Measurements from ENCODE around the gene SH3RF3. TPM values are rescaled to one million over a fixed set of nuclear protein-coding genes. Genes with fewer than 3 reads are reported as not detected.

The SH3RF3 gene
- total and polyA plus RNA-seq, 8 donors, result 7.0 to 11.1 (median 8.3) TPM

DNA sequence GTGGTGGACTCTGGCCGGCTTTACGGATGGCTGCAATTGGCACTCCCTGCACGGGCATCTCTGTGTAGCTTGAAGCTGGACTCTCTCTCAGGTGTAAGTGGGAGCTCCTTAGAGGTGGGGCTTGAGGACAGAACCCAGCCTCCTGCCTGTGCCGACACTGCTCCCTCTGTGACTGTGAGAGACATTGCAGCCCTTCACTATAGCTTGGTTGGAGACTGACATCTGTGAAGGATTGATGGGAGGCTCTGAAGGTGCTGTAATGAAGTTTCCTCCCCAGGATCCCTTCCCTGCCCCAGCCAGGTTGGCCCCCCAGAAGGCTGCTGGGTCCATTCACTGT, 166.7 kb downstream of the SH3RF3 start:
- no peak for DNase-seq
- H3K27me3 ChIP-seq, result no peaks in the 10 kb centered on the region
- TF ChIP-seq, protein P1, sequence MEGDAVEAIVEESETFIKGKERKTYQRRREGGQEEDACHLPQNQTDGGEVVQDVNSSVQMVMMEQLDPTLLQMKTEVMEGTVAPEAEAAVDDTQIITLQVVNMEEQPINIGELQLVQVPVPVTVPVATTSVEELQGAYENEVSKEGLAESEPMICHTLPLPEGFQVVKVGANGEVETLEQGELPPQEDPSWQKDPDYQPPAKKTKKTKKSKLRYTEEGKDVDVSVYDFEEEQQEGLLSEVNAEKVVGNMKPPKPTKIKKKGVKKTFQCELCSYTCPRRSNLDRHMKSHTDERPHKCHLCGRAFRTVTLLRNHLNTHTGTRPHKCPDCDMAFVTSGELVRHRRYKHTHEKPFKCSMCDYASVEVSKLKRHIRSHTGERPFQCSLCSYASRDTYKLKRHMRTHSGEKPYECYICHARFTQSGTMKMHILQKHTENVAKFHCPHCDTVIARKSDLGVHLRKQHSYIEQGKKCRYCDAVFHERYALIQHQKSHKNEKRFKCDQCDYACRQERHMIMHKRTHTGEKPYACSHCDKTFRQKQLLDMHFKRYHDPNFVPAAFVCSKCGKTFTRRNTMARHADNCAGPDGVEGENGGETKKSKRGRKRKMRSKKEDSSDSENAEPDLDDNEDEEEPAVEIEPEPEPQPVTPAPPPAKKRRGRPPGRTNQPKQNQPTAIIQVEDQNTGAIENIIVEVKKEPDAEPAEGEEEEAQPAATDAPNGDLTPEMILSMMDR (IDR thresholded peaks at IDR 0.05), result no peak
- no peaks in the 10 kb centered on the region for H3K9me3 ChIP-seq
- H3K4me3 ChIP-seq, result no peak overlapping the region
- peaks cover 4 to 9% of the 10 kb centered on the region in 2 donors for H3K4me1 ChIP-seq
- H3K27ac ChIP-seq, result no peak overlapping the region
- ATAC-seq, result no peak
- H3K36me3 ChIP-seq, result no peaks in the 10 kb centered on the region
- intact Hi-C loops (cut with DNase I), result no loop called here

DNA sequence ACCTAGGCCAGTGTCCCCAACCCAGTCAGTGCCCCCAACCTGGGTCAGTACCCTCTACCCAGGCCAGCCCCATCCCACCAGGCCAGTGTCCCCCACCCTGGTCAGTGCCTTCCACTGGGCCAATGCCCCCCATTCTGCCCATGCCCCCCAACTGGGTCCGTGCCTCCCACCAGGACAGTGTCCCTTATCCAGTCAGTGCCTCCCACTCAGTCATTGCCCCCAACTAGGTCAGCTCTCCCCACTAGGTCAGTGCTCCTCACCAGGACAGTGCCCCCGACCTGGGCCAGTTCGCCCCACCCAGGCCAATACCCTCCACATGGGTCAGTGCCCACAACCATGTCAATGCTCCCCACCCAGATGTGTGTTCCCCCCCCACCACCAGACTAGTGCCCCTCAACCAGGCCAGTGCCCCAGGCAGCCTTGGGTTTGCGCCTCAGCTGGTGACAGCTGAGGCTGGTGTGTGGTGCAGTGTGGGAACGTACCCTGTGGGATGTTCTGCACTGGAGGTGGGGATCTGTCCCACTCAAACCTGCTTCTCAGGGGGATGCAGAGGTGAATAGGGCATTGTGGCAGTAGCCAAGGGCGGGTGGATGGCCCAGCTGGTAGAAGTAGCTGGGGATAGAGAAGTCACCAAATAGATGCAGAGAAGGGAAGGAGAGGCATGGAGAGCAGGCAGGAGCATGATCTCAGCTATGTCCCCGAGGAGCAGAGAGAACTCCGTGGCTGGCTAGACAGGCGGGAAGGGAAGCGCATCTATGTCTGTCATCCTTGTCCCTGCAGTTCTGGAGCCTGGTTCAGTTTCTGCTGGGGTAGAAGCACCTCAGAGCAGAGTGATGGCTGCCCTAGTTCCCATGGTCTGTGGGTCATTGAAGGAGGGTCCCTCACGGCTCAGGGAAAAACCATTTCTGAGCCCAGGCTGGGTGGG, 168.8 kb downstream of the SH3RF3 start:
- H3K4me3 ChIP-seq, result no peak overlapping the region
- no peaks in the 10 kb centered on the region for H3K9me3 ChIP-seq
- peaks cover 4 to 8% of the 10 kb centered on the region in 2 donors for H3K4me1 ChIP-seq
- no peaks in the 10 kb centered on the region for H3K36me3 ChIP-seq
- H3K27ac ChIP-seq, result no peak overlapping the region
- no peak for ATAC-seq
- no peaks in the 10 kb centered on the region for H3K27me3 ChIP-seq
- TF ChIP-seq, protein P1 (IDR thresholded peaks at IDR 0.05), result no peak
- DNase-seq, result no peak
- intact Hi-C loops (cut with DNase I), result no loop called here

DNA sequence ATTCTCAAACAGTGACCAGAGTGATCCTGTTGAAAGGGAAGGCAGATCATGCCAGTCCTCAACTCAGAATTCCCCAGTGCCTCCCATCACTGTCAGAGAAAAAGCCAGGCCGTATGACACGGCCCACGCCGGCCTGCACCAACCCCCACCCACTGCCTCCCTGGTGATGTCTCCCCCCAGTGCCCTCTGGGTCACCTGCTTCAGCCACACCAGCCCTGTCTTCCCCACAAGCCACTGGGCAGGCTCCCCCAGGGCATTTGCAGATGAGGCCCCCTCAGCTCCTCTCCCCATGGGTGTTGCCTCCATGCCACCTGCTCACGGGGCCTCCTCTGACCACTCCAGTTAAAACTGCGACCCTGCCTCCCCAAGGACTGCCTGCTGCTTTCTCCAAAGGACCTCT, 169.8 kb downstream of the SH3RF3 start:
- Histone ChIP-seq H3K36me3 (no peaks in the 10 kb centered on the region), H3K27ac (no peak overlapping the region), H3K4me3 (no peak overlapping the region), H3K4me1 (peaks cover 4 to 8% of the 10 kb centered on the region in 2 donors), H3K27me3 (no peaks in the 10 kb centered on the region), H3K9me3 (no peaks in the 10 kb centered on the region)
- intact Hi-C loops (cut with DNase I), result no loop called here
- ATAC-seq (no peak), DNase-seq (no peak)
- TF ChIP-seq, protein P1 (IDR thresholded peaks at IDR 0.05), result no peak

DNA sequence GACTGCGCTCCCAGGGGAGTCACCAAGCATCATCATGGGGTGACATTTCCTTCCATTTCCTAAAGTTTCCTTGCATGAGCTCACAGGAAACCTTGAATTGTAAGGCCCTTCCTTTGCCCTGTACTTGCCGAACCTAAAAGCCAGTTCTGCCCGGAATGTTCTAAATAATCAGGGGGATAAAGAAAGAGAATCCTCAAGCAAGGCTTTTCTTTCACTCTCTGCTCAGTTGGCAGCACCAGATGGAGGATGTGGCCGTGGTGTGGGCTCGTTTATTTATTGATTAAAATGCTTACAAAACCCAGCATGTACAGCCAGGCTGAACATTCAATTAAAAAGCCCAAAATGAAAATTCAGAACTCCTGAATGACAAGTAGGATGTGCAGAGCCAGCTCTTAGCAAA, 170.5 kb downstream of the SH3RF3 start:
- H3K9me3 ChIP-seq, result no peaks in the 10 kb centered on the region
- peaks cover 4 to 10% of the 10 kb centered on the region in 2 donors for H3K4me1 ChIP-seq
- intact Hi-C loops (cut with DNase I), result no loop called here
- DNase-seq (no peak), ATAC-seq (no peak)
- H3K4me3 ChIP-seq, result no peak overlapping the region
- no peaks in the 10 kb centered on the region for H3K36me3 ChIP-seq
- TF ChIP-seq, protein P1 (IDR thresholded peaks at IDR 0.05), result no peak
- H3K27me3 ChIP-seq, result no peaks in the 10 kb centered on the region
- no peak overlapping the region for H3K27ac ChIP-seq

DNA sequence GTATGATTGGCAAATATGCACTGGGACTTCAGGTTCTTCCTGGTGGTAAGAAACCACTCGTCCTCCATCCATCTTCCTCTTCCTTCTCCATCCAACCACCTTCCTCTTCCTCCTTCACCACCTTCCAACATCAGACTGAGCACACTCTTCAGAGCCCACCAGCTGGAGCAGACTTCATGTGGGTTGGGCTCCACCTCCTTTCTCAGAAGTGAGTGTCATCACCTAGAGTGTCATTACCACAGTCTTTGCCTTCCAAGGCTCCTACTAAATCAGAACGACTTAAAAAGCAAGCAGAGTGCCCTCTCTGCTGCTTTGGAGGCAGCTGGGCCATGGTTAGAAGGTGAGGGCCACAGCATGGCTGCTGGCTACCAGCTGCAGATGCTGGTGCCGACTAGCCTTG, 171.6 kb downstream of the SH3RF3 start:
- no peak for DNase-seq
- Histone ChIP-seq H3K27me3 (no peaks in the 10 kb centered on the region), H3K4me1 (peaks cover 4 to 11% of the 10 kb centered on the region in 2 donors), H3K4me3 (no peak overlapping the region), H3K36me3 (no peaks in the 10 kb centered on the region), H3K27ac (no peak overlapping the region), H3K9me3 (no peaks in the 10 kb centered on the region)
- intact Hi-C loops (cut with DNase I), result no loop called here
- ATAC-seq, result no peak
- TF ChIP-seq, protein P1 (IDR thresholded peaks at IDR 0.05), result no peak
